HEK293 (cell line): Measurements from ENCODE around the gene BRWD1.

Experiments used
- CTCF ChIA-PET: fragments of 350-600 bp; formaldehyde crosslinking; extraction: SDS; loops from one replicate; lab custom pipeline; 2021; ENCODE audit warnings: antibody characterized with exemption; lab: Yijun Ruan, JAX
- POLR2A ChIA-PET: fragments of 300-600 bp; formaldehyde crosslinking; extraction: SDS; loops from one replicate; lab custom pipeline; 2020; ENCODE audit warnings: antibody characterized with exemption, inconsistent platforms; lab: Yijun Ruan, JAX
- H3K27ac ChIP-seq: fragments of 200-500 bp; sonication (Bioruptor generic); 2 replicates; pipeline ENCODE4 v1.5.1; 2014; ENCODE audit warnings: low read depth, low read length, control low read depth, inconsistent platforms; ENCODE audit errors: extremely low read depth
- H3K36me3 ChIP-seq, 2 experiments: fragments of 200-500 bp in 1 of 2; sonication (Bioruptor generic) in 1 of 2; 1 replicate in 1 of 2; 2 replicates in 1 of 2; pipeline ENCODE4 v1.5.1; 2014 to 2017; ENCODE audit warnings: inconsistent platforms in 2 of 2, low read length in 2 of 2; ENCODE audit not compliant: control insufficient read depth in 2 of 2, insufficient read depth in 1 of 2
- H3K4me1 ChIP-seq: fragments of 200-500 bp; sonication (Bioruptor generic); 2 replicates; pipeline ENCODE4 v1.5.1; 2014; ENCODE audit warnings: mild to moderate bottlenecking, low read length, inconsistent platforms; ENCODE audit not compliant: control insufficient read depth, insufficient read depth
- H3K4me3 ChIP-seq: 2 replicates; pipeline ENCODE4 v1.5.1; 2011; ENCODE audit warnings: low read depth, mild to moderate bottlenecking, control low read depth, low read length, moderate library complexity
- H3K9me3 ChIP-seq: fragments of 200-500 bp; sonication (Bioruptor generic); 2 replicates; pipeline ENCODE4 v1.5.1; 2014; ENCODE audit warnings: low read depth, low read length, inconsistent platforms; ENCODE audit not compliant: control insufficient read depth, insufficient read depth
- REST ChIP-seq: fragments of 450-650 bp; formaldehyde crosslinking; IDR thresholded peaks from 2 replicates; pipeline ENCODE4 v1.5.1; 2016; ENCODE audit warnings: missing biosample characterization, missing genetic modification characterization
- SCRT2 ChIP-seq: fragments of 450-650 bp; formaldehyde crosslinking; IDR thresholded peaks from 2 replicates; pipeline ENCODE4 v1.5.1; 2016; ENCODE audit warnings: missing biosample characterization, missing genetic modification characterization
- SP3 ChIP-seq: fragments of 450-650 bp; formaldehyde crosslinking; IDR thresholded peaks from 2 replicates; pipeline ENCODE4 v1.5.1; 2016; ENCODE audit warnings: missing biosample characterization, missing genetic modification characterization
- YY1 ChIP-seq: fragments of 450-650 bp; formaldehyde crosslinking; IDR thresholded peaks from 2 replicates; pipeline ENCODE4 v1.5.1; 2018; ENCODE audit warnings: missing biosample characterization, missing genetic modification characterization
- ZNF19 ChIP-seq: fragments of 450-650 bp; formaldehyde crosslinking; IDR thresholded peaks from 2 replicates; pipeline ENCODE4; 2016; ENCODE audit warnings: missing biosample characterization, missing genetic modification characterization, low read depth
- ZNF214 ChIP-seq: fragments of 450-650 bp; formaldehyde crosslinking; IDR thresholded peaks from 2 replicates; pipeline ENCODE4 v1.5.1; 2017; ENCODE audit warnings: missing biosample characterization, mild to moderate bottlenecking, missing genetic modification characterization, borderline replicate concordance
- ZNF221 ChIP-seq: fragments of 450-650 bp; formaldehyde crosslinking; IDR thresholded peaks from 2 replicates; pipeline ENCODE4 v1.5.1; 2017; ENCODE audit warnings: missing biosample characterization, missing genetic modification characterization, borderline replicate concordance
- ZNF223 ChIP-seq: fragments of 450-650 bp; formaldehyde crosslinking; IDR thresholded peaks from 2 replicates; pipeline ENCODE4 v1.5.1; 2016; ENCODE audit warnings: missing biosample characterization, missing genetic modification characterization
- ZNF23 ChIP-seq: fragments of 450-650 bp; formaldehyde crosslinking; IDR thresholded peaks from 2 replicates; pipeline ENCODE4 v1.5.1; 2016; ENCODE audit warnings: missing biosample characterization, missing genetic modification characterization, borderline replicate concordance
- ZNF391 ChIP-seq: fragments of 450-650 bp; formaldehyde crosslinking; IDR thresholded peaks from 2 replicates; pipeline ENCODE4 v1.5.1; 2016; ENCODE audit warnings: low read depth, missing biosample characterization, missing genetic modification characterization, borderline replicate concordance
- ZNF423 ChIP-seq: fragments of 450-650 bp; formaldehyde crosslinking; IDR thresholded peaks from 2 replicates; pipeline ENCODE4 v1.5.1; 2016; ENCODE audit warnings: missing biosample characterization, missing genetic modification characterization
- ZNF510 ChIP-seq: fragments of 450-650 bp; formaldehyde crosslinking; IDR thresholded peaks from 2 replicates; pipeline ENCODE4 v1.5.1; 2018; ENCODE audit warnings: mild to moderate bottlenecking, missing genetic modification characterization, missing biosample characterization; ENCODE audit not compliant: insufficient replicate concordance
- ZNF513 ChIP-seq: fragments of 450-650 bp; IDR thresholded peaks from 2 replicates; pipeline ENCODE4 v1.5.1; 2018; ENCODE audit warnings: missing biosample characterization, missing genetic modification characterization
- ZNF791 ChIP-seq: fragments of 450-650 bp; formaldehyde crosslinking; IDR thresholded peaks from 2 replicates; pipeline ENCODE4 v1.5.1; 2016; ENCODE audit warnings: missing biosample characterization, missing genetic modification characterization
- ZSCAN4 ChIP-seq: fragments of 450-650 bp; formaldehyde crosslinking; IDR thresholded peaks from 2 replicates; pipeline ENCODE4 v1.5.1; 2017; ENCODE audit warnings: missing biosample characterization, missing genetic modification characterization

Gene BRWD1

GRCh38 chr21:39281853-39282252, 31.6 kb downstream of the BRWD1 start (continued):
- TF ChIP-seq REST (no peak), ZNF510 (tag by site-specific recombination) (no peak), ZNF513 (no peak), YY1 (tag by site-specific recombination) (no peak), ZSCAN4 (no peak), ZNF19 (tag by site-specific recombination) (no peak), ZNF221 (tag by site-specific recombination) (no peak)
- TF ChIP-seq, all 188 proteins: peak for 0

GRCh38 chr21:39281207-39281606, 32.2 kb downstream of the BRWD1 start:
- no peak for TF ChIP-seq ZNF791 (tag by site-specific recombination)
- no peak overlapping the region for H3K27ac ChIP-seq
- H3K36me3 ChIP-seq: peaks cover 29 to 66% of the 10 kb centered on the region in 2 experiments
- H3K4me1 ChIP-seq: no peaks in the 10 kb centered on the region
- H3K9me3 ChIP-seq: no peaks in the 10 kb centered on the region
- no peak overlapping the region for H3K4me3 ChIP-seq
- POLR2A ChIA-PET: no interaction called here
- CTCF ChIA-PET: interaction anchor here (0.6 kb wide), 1 partner anchor 44 kb away, joined by 4 read pairs; no protein-coding TSS in a partner anchor

- ChIA-PET POLR2A (no interaction called here), CTCF (interaction anchor here (0.7 kb wide), 1 partner anchor 118 kb away, joined by 3 read pairs; no protein-coding TSS in a partner anchor)
- H3K4me1 ChIP-seq: no peaks in the 10 kb centered on the region
- H3K9me3 ChIP-seq: no peaks in the 10 kb centered on the region
- peak; percentile 69 for TF ChIP-seq SCRT2 (tag by site-specific recombination)
- no peak for TF ChIP-seq ZNF214 (tag by site-specific recombination)
- TF ChIP-seq ZNF223 (tag by site-specific recombination): no peak
- H3K36me3 ChIP-seq: peaks cover 52 to 76% of the 10 kb centered on the region in 2 experiments
- no peak overlapping the region for H3K4me3 ChIP-seq
- H3K27ac ChIP-seq: no peak overlapping the region
Measured at GRCh38 chr21:39269620-39270019, 43.8 kb downstream of the BRWD1 start.

- no peak for TF ChIP-seq ZNF423 (tag by site-specific recombination)
- TF ChIP-seq SP3: no peak
- TF ChIP-seq ZNF23 (tag by site-specific recombination): no peak
- no peak for TF ChIP-seq ZNF391 (tag by site-specific recombination)
- TF ChIP-seq, all 188 proteins: peak for 0
- Histone ChIP-seq H3K9me3 (no peaks in the 10 kb centered on the region), H3K4me3 (no peak overlapping the region), H3K27ac (no peak overlapping the region), H3K36me3 (peaks cover 53 to 77% of the 10 kb centered on the region in 2 experiments), H3K4me1 (no peaks in the 10 kb centered on the region)
- ChIA-PET CTCF (interaction anchor here (0.7 to 1.4 kb wide), 3 partner anchors 9 to 177 kb away, joined by 3 to 6 read pairs (median 4); no protein-coding TSS in a partner anchor), POLR2A (no interaction called here)
Measured at GRCh38 chr21:39265603-39266002, 47.8 kb downstream of the BRWD1 start.
